HEK293T (cell line): ENCODE results near the gene CDRT15.

Experiments
- FOXM1 ChIP-seq: fragments of 450-650 bp; IDR thresholded peaks from 2 replicates; pipeline ENCODE4 v1.6.1; 2017; ENCODE audit warnings: mild to moderate bottlenecking, borderline replicate concordance
- SP1 ChIP-seq: fragments of 450-650 bp; IDR thresholded peaks from 2 replicates; pipeline ENCODE4 v1.6.1; 2017
- ZNF384 ChIP-seq: fragments of 450-650 bp; IDR thresholded peaks from 2 replicates; pipeline ENCODE4 v1.6.1; 2016

GRCh38 chr17:14225254-14225980 lies 11.2 kb downstream of the CDRT15 start:
- no peak for TF ChIP-seq FOXM1
- TF ChIP-seq SP1, result no peak
- no peak for TF ChIP-seq ZNF384
